GM19467 (cell line): ENCODE measurements around the gene PEX10.
A peak's percentile ranks its signal among the peaks of the same experiment; 100 is the strongest.

Experiments
- ATAC-seq: cut with Tn5 transposase; IDR thresholded peaks from one replicate; pipeline ENCODE4 v1.9.1; 2021; ENCODE audit warnings: mild to moderate bottlenecking, moderate library complexity; ENCODE audit not compliant: unreplicated experiment

The PEX10 gene

GRCh38 chr1:2426540-2426939, 14.2 kb upstream of the PEX10 start:
- ATAC-seq: no peak

GRCh38 chr1:2425892-2426291, 13.5 kb upstream of the PEX10 start:
- no peak for ATAC-seq

GRCh38 chr1:2422523-2422922, 10.2 kb upstream of the PEX10 start:
- no peak for ATAC-seq

GRCh38 chr1:2419416-2419815, 7.1 kb upstream of the PEX10 start:
- ATAC-seq: no peak

GRCh38 chr1:2418791-2419320, 6.5 kb upstream of the PEX10 start:
- no peak for ATAC-seq

- no peak for ATAC-seq
Observed at GRCh38 chr1:2417833-2418225, 5.5 kb upstream of the PEX10 start.

GRCh38 chr1:2417083-2417832, 4.9 kb upstream of the PEX10 start:
- no peak for ATAC-seq

- ATAC-seq: no peak
Observed at GRCh38 chr1:2416403-2416802, 4.0 kb upstream of the PEX10 start.

GRCh38 chr1:2415801-2416208, 3.4 kb upstream of the PEX10 start:
- no peak for ATAC-seq

- no peak for ATAC-seq
Observed at GRCh38 chr1:2415337-2415736, 3.0 kb upstream of the PEX10 start.

GRCh38 chr1:2414297-2414958, 2.1 kb upstream of the PEX10 start:
- ATAC-seq: no peak

GRCh38 chr1:2413495-2414296, 1.3 kb upstream of the PEX10 start:
- no peak for ATAC-seq

GRCh38 chr1:2412773-2413494, 570 bp upstream of the PEX10 start:
- ATAC-seq: peak; percentile 12

- peak; percentile 24 for ATAC-seq
Observed at GRCh38 chr1:2411801-2412394, 466 bp downstream of the PEX10 start.

- no peak for ATAC-seq
Observed at GRCh38 chr1:2409745-2410144, 2.6 kb downstream of the PEX10 start.

GRCh38 chr1:2408859-2409276, 3.5 kb downstream of the PEX10 start:
- ATAC-seq: no peak

GRCh38 chr1:2408456-2408855, 3.9 kb downstream of the PEX10 start:
- no peak for ATAC-seq

- no peak for ATAC-seq
Observed at GRCh38 chr1:2407991-2408275, 4.4 kb downstream of the PEX10 start.

GRCh38 chr1:2407166-2407990, 5.0 kb downstream of the PEX10 start:
- no peak for ATAC-seq
